ENCODE data around the gene RNF151. TPM values are rescaled to one million over a fixed set of nuclear protein-coding genes. Genes with fewer than 3 reads are reported as not detected.
"Not testable (repeated sequence)": the region's sequence is repeated elsewhere in the genome, so short reads cannot be mapped to it uniquely, and the experiment has no call there.

RNF151 gene
- total RNA-seq, 1 experiment from 2014 or later, result 0.28 TPM

- Histone ChIP-seq H3K23ac (ENCODE audit: insufficient read length, low read depth, low read length) (no peak within 1 kb of the TSS), H4K5ac (ENCODE audit: insufficient read length, low read depth, low read length) (peak within 1 kb of the TSS; percentile 22), H2AK5ac (ENCODE audit: insufficient read length, low read length) (no peak within 1 kb of the TSS), H3K4me2 (ENCODE audit: insufficient read depth, insufficient read length, low read length) (peak within 1 kb of the TSS; percentile 74), H2AFZ (ENCODE audit: low read length) (no peak within 1 kb of the TSS), H3T11ph (ENCODE audit: low read length) (no peak within 1 kb of the TSS), H2BK5ac (ENCODE audit: insufficient read length, low read length) (no peak within 1 kb of the TSS), H4K91ac (ENCODE audit: insufficient read length, low read depth, low read length) (no peak within 1 kb of the TSS), H3K9ac (ENCODE audit: extremely low read depth, insufficient read length, low read length) (peak within 1 kb of the TSS; percentile 90), H2BK20ac (ENCODE audit: low read depth, low read length, poor library complexity, severe bottlenecking) (no peak within 1 kb of the TSS), H3K23me2 (ENCODE audit: insufficient read length, low read depth, low read length, poor library complexity, severe bottlenecking) (peaks cover 11% of the 10 kb centered on the region), H3K4me1 (ENCODE audit: insufficient read depth, low read length) (peaks cover 6% of the 10 kb centered on the region; the same call in 1 of the 2 replicates), H3K9me3 (ENCODE audit: control insufficient read depth, low read depth, low read length) (no peaks in the 10 kb centered on the region), H4K8ac (replicated peaks; ENCODE audit: insufficient read length, low read depth, low read length) (peak within 1 kb of the TSS; percentile 45), H3K56ac (ENCODE audit: insufficient read length, low read depth, low read length) (no peak within 1 kb of the TSS), H3K18ac (ENCODE audit: insufficient read length, low read depth, low read length) (peak within 1 kb of the TSS; percentile 52), H2BK15ac (ENCODE audit: low read depth, low read length) (no peak within 1 kb of the TSS), H3K79me2 (ENCODE audit: insufficient read depth, low read length) (peaks cover 26% of the 10 kb centered on the region; the same call in 1 of the 2 replicates), H3K27ac (ENCODE audit: insufficient read length, low read depth, low read length) (no peak within 1 kb of the TSS), H2BK12ac (ENCODE audit: insufficient read length, low read depth, low read length) (no peak within 1 kb of the TSS), H3K79me1 (ENCODE audit: insufficient read depth, low read depth, low read length, poor library complexity, severe bottlenecking) (peaks cover 21% of the 10 kb centered on the region), H2BK120ac (ENCODE audit: low read depth, low read length, poor library complexity, severe bottlenecking) (no peak within 1 kb of the TSS), H3K27me3 (ENCODE audit: insufficient read depth, low read length) (no peaks in the 10 kb centered on the region), H3K4ac (ENCODE audit: low read depth, low read length) (no peak within 1 kb of the TSS; the same call in 1 of the 2 replicates), H3K14ac (ENCODE audit: insufficient read depth, low read length) (peak within 1 kb of the TSS; percentile 82; the same call in 1 of the 2 replicates), H4K20me1 (ENCODE audit: control insufficient read depth, insufficient read depth, insufficient read length) (no peaks in the 10 kb centered on the region)
- peak; percentile 72 for DNase-seq
- H3K4me3 Mint-ChIP-seq, result peak within 1 kb of the TSS; percentile 85 to 89
- peak within 1 kb of the TSS; percentile 74 to 95 (median 77); a peak in 5 of 7 replicates for H3K27ac Mint-ChIP-seq
- no CpG with 5 or more reads among the region's 52 CpGs for WGBS (ENCODE audit: extremely low coverage, insufficient read length, low lambda C conversion rate)
- no peak for TF ChIP-seq CTCF (conservative IDR thresholded peaks at IDR 0.05)
- peaks cover 5 to 16% (median 12%) of the 10 kb centered on the region in 3 experiments for H3K36me3 Mint-ChIP-seq (ENCODE audit: insufficient read depth in 1 of 3, low read depth in 3 of 3)
- H3K27me3 Mint-ChIP-seq (ENCODE audit: low read depth), result no peaks in the 10 kb centered on the region; the same call in 1 of the 2 replicates
- H3K4me1 Mint-ChIP-seq, result peaks cover 18 to 28% of the 10 kb centered on the region in 2 experiments
- H3K9me3 Mint-ChIP-seq, result no peaks in the 10 kb centered on the region; a peak in 1 of 5 replicates
Observed at GRCh38 chr16:2009791-2010510, 43.3 kb downstream of the RNF151 start, which contains the start of gene ZNF598. TSS of gene ZNF598 (minus strand) at chr16:2009821.

- no CpG with 5 or more reads among the region's 9 CpGs for WGBS (ENCODE audit: extremely low coverage, insufficient read length, low lambda C conversion rate)
- H3K56ac ChIP-seq (ENCODE audit: insufficient read length, low read depth, low read length); H3K27me3 Mint-ChIP-seq (ENCODE audit: low read depth); H2BK15ac ChIP-seq (ENCODE audit: low read depth, low read length); H2BK120ac ChIP-seq (ENCODE audit: low read depth, low read length, poor library complexity, severe bottlenecking); H3K9me3 Mint-ChIP-seq; H3K4me2 ChIP-seq (ENCODE audit: insufficient read depth, insufficient read length, low read length); H4K5ac ChIP-seq (ENCODE audit: insufficient read length, low read depth, low read length); H3K27ac Mint-ChIP-seq; H3K23ac ChIP-seq (ENCODE audit: insufficient read length, low read depth, low read length); H4K8ac ChIP-seq (replicated peaks; ENCODE audit: insufficient read length, low read depth, low read length); DNase-seq; H3K9ac ChIP-seq (ENCODE audit: extremely low read depth, insufficient read length, low read length); H2BK20ac ChIP-seq (ENCODE audit: low read depth, low read length, poor library complexity, severe bottlenecking); H4K91ac ChIP-seq (ENCODE audit: insufficient read length, low read depth, low read length); H2BK12ac ChIP-seq (ENCODE audit: insufficient read length, low read depth, low read length); H3K9me3 ChIP-seq (ENCODE audit: control insufficient read depth, low read depth, low read length); H3T11ph ChIP-seq (ENCODE audit: low read length); H3K14ac ChIP-seq (ENCODE audit: insufficient read depth, low read length); H2BK5ac ChIP-seq (ENCODE audit: insufficient read length, low read length); H3K27me3 ChIP-seq (ENCODE audit: insufficient read depth, low read length); H3K4me3 Mint-ChIP-seq; H3K4me1 ChIP-seq (ENCODE audit: insufficient read depth, low read length); H4K20me1 ChIP-seq (ENCODE audit: control insufficient read depth, insufficient read depth, insufficient read length); H3K4ac ChIP-seq (ENCODE audit: low read depth, low read length); H2AK5ac ChIP-seq (ENCODE audit: insufficient read length, low read length); H3K27ac ChIP-seq (ENCODE audit: insufficient read length, low read depth, low read length); H2AFZ ChIP-seq (ENCODE audit: low read length); H3K18ac ChIP-seq (ENCODE audit: insufficient read length, low read depth, low read length): not testable (repeated sequence)
- Histone ChIP-seq H3K79me1 (ENCODE audit: insufficient read depth, low read depth, low read length, poor library complexity, severe bottlenecking) (peaks cover 15% of the 10 kb centered on the region), H3K23me2 (ENCODE audit: insufficient read length, low read depth, low read length, poor library complexity, severe bottlenecking) (peaks cover 11% of the 10 kb centered on the region), H3K79me2 (ENCODE audit: insufficient read depth, low read length) (peaks cover 21% of the 10 kb centered on the region; the same call in 1 of the 2 replicates)
- H3K36me3 Mint-ChIP-seq (ENCODE audit: insufficient read depth in 1 of 3, low read depth in 3 of 3), result peaks cover 5 to 12% (median 10%) of the 10 kb centered on the region in 3 experiments
- H3K4me1 Mint-ChIP-seq, result peaks cover 15 to 21% of the 10 kb centered on the region in 2 experiments
Observed at GRCh38 chr16:2011726-2012125, 45.1 kb downstream of the RNF151 start.

Measured in H9 (cell line).